Smooth muscle cell (in vitro differentiated cells): ENCODE measurements around the gene MAB21L4. TPM values are rescaled to one million over a fixed set of nuclear protein-coding genes. Genes with fewer than 3 reads are reported as not detected.
A peak's percentile ranks its signal among the peaks of the same experiment; 100 is the strongest.

ENCODE experiments used
- DNase-seq: peaks from one replicate; lab custom pipeline; 2025; ENCODE audit not compliant: unreplicated experiment; lab: John Stamatoyannopoulos, UW
- H2AFZ ChIP-seq: fragments of 200-600 bp; sonication (generic); 2 replicates; pipeline ENCODE4 v1.6.0; 2016; ENCODE audit warnings: antibody characterized with exemption, low read depth, mild to moderate bottlenecking
- H3F3A ChIP-seq: fragments of 200-600 bp; sonication (generic); 2 replicates; pipeline ENCODE4 v1.6.0; 2017; ENCODE audit warnings: antibody characterized with exemption, low read depth
- H3K27ac ChIP-seq: fragments of 200-600 bp; sonication (generic); 2 replicates; pipeline ENCODE4 v1.5.1; 2016; ENCODE audit warnings: low read depth, mild to moderate bottlenecking
- H3K27me3 ChIP-seq: fragments of 200-600 bp; sonication (generic); 2 replicates; pipeline ENCODE4 v1.6.1; 2016; ENCODE audit warnings: low read depth, mild to moderate bottlenecking
- H3K36me3 ChIP-seq: fragments of 200-600 bp; sonication (generic); 2 replicates; pipeline ENCODE4 v1.5.1; 2016; ENCODE audit warnings: low read depth
- H3K4me1 ChIP-seq: fragments of 200-600 bp; sonication (generic); 2 replicates; pipeline ENCODE4 v1.5.1; 2016; ENCODE audit warnings: low read depth
- H3K4me2 ChIP-seq: fragments of 200-600 bp; sonication (generic); 2 replicates; pipeline ENCODE4 v1.6.0; 2016; ENCODE audit warnings: mild to moderate bottlenecking
- H3K4me3 ChIP-seq: fragments of 200-600 bp; sonication (generic); 2 replicates; pipeline ENCODE4 v1.5.1; 2016; ENCODE audit warnings: mild to moderate bottlenecking
- H3K79me2 ChIP-seq: fragments of 200-600 bp; sonication (generic); 2 replicates; pipeline ENCODE4 v1.6.0; 2016; ENCODE audit warnings: low read depth, mild to moderate bottlenecking
- H3K9ac ChIP-seq: fragments of 200-600 bp; sonication (generic); 2 replicates; pipeline ENCODE4 v1.6.0; 2016; ENCODE audit warnings: low read depth
- H3K9me3 ChIP-seq: fragments of 200-600 bp; sonication (generic); replicated peaks from 2 replicates; pipeline ENCODE4 v1.5.1; 2016; ENCODE audit warnings: low read depth
- H4K20me1 ChIP-seq: fragments of 200-600 bp; sonication (generic); 2 replicates; pipeline ENCODE4 v1.6.0; 2016; ENCODE audit warnings: low read depth
- CTCF ChIP-seq: fragments of 200-600 bp; sonication (generic); IDR thresholded peaks from 2 replicates; pipeline ENCODE4 v1.5.1; 2017; ENCODE audit warnings: borderline replicate concordance, mild to moderate bottlenecking, antibody characterized with exemption; ENCODE audit not compliant: insufficient read depth, poor library complexity, severe bottlenecking
- WGBS: methylation state at CpG from one replicate; pipeline ENCODE4 v1.1.7; 2016; ENCODE audit warnings: low lambda C conversion rate; 5-methylcytosine and 5-hydroxymethylcytosine counted together
- polyA plus RNA-seq: library from polyadenylated mRNA; unstranded; fragments of >200 nt; fragmentation: Nextera tagmentation; extraction: Ambion mirVana; gene quantifications from 2 replicates; pipeline ENCODE4 v1.2.1, GENCODE V29; 2016
- total RNA-seq: library from RNA; depleted of rRNA; stranded (reverse); fragments of >200 nt; gene quantifications from 2 replicates; pipeline ENCODE4 v1.2.3, GENCODE V29; 2014

Gene MAB21L4
- total and polyA plus RNA-seq, 2 experiments from 2014 or later: 0.53 to 2.2 TPM

GRCh38 chr2:240916571-240917008 is 20.6 kb upstream of the MAB21L4 start:
- Histone ChIP-seq H3F3A (no peaks in the 10 kb centered on the region), H4K20me1 (no peaks in the 10 kb centered on the region), H3K4me1 (no peaks in the 10 kb centered on the region), H3K27ac (no peak overlapping the region), H3K9me3 (no peaks in the 10 kb centered on the region), H3K36me3 (no peaks in the 10 kb centered on the region), H2AFZ (no peak overlapping the region), H3K79me2 (no peaks in the 10 kb centered on the region), H3K27me3 (no peaks in the 10 kb centered on the region), H3K4me2 (peak overlapping the region; percentile 71), H3K4me3 (no peak overlapping the region), H3K9ac (no peak overlapping the region)
- 13% methylated on average over 19 of the region's 24 CpGs for WGBS
- peak; percentile 33 for DNase-seq
- no peak for TF ChIP-seq CTCF

DNA sequence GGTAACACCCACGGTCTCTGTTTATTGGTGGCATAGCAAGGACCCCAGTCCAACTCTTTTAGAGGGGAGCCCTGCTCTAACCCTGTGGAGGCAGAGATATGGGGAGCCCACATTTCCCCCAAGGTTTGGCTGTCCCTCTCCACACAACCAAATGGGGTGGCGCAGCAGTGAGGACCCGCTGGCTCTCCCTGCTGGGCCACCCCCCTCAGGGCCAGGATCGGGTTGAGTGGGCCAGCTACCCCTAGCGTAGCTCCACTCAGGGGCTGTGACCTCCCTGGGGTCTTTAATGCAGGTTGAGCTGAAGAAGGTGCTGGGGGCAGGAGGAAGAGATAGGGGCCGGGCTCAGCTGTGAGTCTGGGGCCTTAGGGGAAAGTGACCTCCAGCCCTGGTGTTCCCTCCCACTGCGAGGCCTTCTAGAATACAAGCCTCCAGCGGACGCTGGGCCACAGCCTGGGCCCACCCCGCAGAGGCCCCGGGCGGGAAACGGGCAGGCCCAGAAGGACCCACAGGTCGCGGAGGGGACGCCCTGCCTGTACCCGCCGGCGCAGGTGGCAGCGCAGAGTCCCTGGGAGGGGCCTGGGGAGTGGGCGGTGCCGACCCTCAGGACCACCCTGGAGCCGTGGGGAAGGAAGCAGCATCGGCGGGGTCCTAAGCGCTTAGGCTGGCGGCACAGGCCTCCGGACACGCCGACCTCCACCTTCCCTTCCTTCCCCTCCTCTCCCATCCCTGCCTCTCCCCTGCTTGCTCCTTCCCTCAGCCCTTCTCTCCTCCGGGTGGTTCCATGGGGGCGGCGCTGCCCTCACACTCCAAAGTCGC is 19.8 kb upstream of the MAB21L4 start:
- DNase-seq: no peak
- no peak overlapping the region for H3K27ac ChIP-seq
- 30% methylated on average over 27 of the region's 34 CpGs for WGBS
- no peaks in the 10 kb centered on the region for H3K27me3 ChIP-seq
- no peaks in the 10 kb centered on the region for H3K79me2 ChIP-seq
- H3K4me2 ChIP-seq: no peak overlapping the region
- no peaks in the 10 kb centered on the region for H3K9me3 ChIP-seq
- no peaks in the 10 kb centered on the region for H3F3A ChIP-seq
- H2AFZ ChIP-seq: no peak overlapping the region
- no peaks in the 10 kb centered on the region for H3K4me1 ChIP-seq
- no peak overlapping the region for H3K9ac ChIP-seq
- H3K4me3 ChIP-seq: no peak overlapping the region
- TF ChIP-seq CTCF: no peak
- H4K20me1 ChIP-seq: no peaks in the 10 kb centered on the region
- H3K36me3 ChIP-seq: no peaks in the 10 kb centered on the region

DNA sequence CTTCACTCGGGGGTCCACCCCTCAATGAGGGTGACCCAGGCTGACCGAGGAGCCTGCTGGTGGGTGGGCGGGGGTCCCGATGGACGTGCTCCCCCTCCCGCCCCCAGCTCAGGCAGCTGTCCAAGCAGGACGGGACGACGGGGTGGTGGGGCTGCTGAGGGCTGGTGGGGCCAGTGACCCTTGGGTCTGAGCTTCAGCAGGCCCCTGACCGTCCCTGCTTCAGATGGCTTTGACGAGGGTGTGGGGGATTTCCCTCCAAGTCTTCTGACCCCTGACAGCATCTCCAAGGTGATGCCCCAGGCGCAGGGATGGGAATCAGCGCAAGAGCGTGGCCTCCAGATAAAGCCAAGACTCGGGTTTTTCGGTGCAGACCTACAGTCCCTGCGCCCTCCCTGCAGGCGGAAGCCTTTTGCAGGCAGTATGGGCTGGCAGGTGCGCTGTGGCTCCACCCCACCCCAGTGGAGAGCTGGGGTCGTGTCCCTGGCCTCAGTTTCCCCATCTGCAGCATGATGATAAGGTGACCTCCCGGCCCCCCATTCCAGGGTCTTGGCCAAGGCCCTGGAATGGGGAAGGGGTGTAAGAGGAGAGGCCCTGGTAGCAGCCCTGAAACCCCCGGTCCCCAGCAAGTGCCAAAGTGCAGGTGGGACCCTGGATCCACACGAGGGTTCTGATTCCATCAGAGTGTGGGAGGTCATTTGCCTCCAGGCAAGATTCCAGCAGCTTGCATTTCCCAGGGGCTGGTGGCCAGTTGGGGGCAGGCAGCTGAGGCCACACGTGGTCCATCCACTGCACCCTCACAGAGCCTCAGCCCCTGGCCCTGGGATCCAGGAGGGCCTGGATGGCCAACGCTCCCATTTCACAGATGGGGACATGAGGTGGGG is 18.9 kb upstream of the MAB21L4 start:
- no peak overlapping the region for H3K9ac ChIP-seq
- no peaks in the 10 kb centered on the region for H3K36me3 ChIP-seq
- 67% methylated on average over 19 of the region's 25 CpGs for WGBS
- TF ChIP-seq CTCF: no peak
- H3K79me2 ChIP-seq: no peaks in the 10 kb centered on the region
- no peak overlapping the region for H3K27ac ChIP-seq
- H3K27me3 ChIP-seq: no peaks in the 10 kb centered on the region
- H4K20me1 ChIP-seq: no peaks in the 10 kb centered on the region
- H3K4me3 ChIP-seq: no peak overlapping the region
- H3K4me1 ChIP-seq: no peaks in the 10 kb centered on the region
- no peaks in the 10 kb centered on the region for H3F3A ChIP-seq
- no peak overlapping the region for H2AFZ ChIP-seq
- no peak overlapping the region for H3K4me2 ChIP-seq
- no peaks in the 10 kb centered on the region for H3K9me3 ChIP-seq
- no peak for DNase-seq
